ENCODE measurements around the gene SPON1. TPM values are rescaled to one million over a fixed set of nuclear protein-coding genes. Genes with fewer than 3 reads are reported as not detected.

Gene SPON1
- 4.1 to 6.4 TPM (median 4.1 TPM) in 3 replicates for total RNA-seq (2021)
- Bru-seq, nascent RNA: percentile 25 among the genes with signal in this experiment
- long read RNA-seq, experiment 1, full-length matches to known transcripts: 24 of 34 reads
- long read RNA-seq, experiment 1, partial matches to known transcripts: 8 of 34 reads
- long read RNA-seq, experiment 1, other reads (novel, unspliced or antisense): 2 of 34 reads
- long read RNA-seq, experiment 2, full-length matches to known transcripts: 2 of 8 reads
- long read RNA-seq, experiment 2, partial matches to known transcripts: 2 of 8 reads
- long read RNA-seq, experiment 2, other reads (novel, unspliced or antisense): 4 of 8 reads
- long read RNA-seq, experiment 3: 0 reads

DNA sequence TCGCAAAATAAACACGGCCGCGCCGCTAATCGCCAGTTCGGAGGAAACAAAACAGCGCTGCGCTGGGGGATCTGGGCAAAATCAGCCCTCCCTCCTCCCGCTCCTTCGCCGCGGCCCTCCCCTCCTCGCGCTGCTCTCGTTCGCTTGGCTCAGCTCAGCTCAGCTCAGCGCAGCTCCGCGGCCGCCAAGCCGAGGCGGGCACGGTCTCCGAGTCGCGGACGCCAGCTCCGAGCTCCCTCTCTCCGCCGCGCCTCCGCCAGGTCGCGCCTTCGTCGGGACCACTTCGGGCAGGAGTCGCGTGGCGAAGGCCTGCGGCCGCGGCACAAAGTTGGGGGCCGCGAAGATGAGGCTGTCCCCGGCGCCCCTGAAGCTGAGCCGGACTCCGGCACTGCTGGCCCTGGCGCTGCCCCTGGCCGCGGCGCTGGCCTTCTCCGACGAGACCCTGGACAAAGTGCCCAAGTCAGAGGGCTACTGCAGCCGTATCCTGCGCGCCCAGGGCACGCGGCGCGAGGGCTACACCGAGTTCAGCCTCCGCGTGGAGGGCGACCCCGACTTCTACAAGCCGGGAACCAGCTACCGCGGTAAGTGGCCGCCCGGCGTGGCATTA lies at the start of gene SPON1:
Gene SPON1 (plus strand): TSS at position 162 of the 607 bp plus-strand sequence. CDS start 182 bp downstream, at position 344.
- ChIA-PET CTCF (interaction anchor here (0.6 to 3.2 kb wide), 11 partner anchors 9 to 492 kb away, joined by 3 to 15 read pairs (median 4); no protein-coding TSS in a partner anchor), POLR2A (interaction anchor here (0.6 kb wide), 1 partner anchor 235 kb away, joined by 4 read pairs; no protein-coding TSS in a partner anchor)
- ATAC-seq (peak; percentile 73), DNase-seq (ENCODE audit: low spot score) (peak; percentile 73)
- Mint-ChIP-seq H3K4me3 (peak within 1 kb of the TSS; percentile 83), H3K27me3 (ENCODE audit: low read depth) (peaks cover 85% of the 10 kb centered on the region), H3K9me3 (no peaks in the 10 kb centered on the region), H3K36me3 (no peaks in the 10 kb centered on the region), H3K27ac (no peak within 1 kb of the TSS), H3K4me1 (peaks cover 40% of the 10 kb centered on the region)
- TF ChIP-seq MYBL2 (CRISPR knock-in tag; IDR thresholded peaks at IDR 0.05): 0 out of 2 replicates have a peak, but pooled peaks have one; percentile 73
- peak; percentile 80 for TF ChIP-seq ARID4B (CRISPR knock-in tag; IDR thresholded peaks at IDR 0.05; ENCODE audit: borderline replicate concordance)
- TF ChIP-seq JUN (CRISPR knock-in tag; IDR thresholded peaks at IDR 0.05): peak; percentile 58; the same call in 1 of the 2 replicates
- TF ChIP-seq, protein P1, sequence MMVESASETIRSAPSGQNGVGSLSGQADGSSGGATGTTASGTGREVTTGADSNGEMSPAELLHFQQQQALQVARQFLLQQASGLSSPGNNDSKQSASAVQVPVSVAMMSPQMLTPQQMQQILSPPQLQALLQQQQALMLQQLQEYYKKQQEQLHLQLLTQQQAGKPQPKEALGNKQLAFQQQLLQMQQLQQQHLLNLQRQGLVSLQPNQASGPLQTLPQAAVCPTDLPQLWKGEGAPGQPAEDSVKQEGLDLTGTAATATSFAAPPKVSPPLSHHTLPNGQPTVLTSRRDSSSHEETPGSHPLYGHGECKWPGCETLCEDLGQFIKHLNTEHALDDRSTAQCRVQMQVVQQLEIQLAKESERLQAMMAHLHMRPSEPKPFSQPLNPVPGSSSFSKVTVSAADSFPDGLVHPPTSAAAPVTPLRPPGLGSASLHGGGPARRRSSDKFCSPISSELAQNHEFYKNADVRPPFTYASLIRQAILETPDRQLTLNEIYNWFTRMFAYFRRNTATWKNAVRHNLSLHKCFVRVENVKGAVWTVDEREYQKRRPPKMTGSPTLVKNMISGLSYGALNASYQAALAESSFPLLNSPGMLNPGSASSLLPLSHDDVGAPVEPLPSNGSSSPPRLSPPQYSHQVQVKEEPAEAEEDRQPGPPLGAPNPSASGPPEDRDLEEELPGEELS (CRISPR knock-in tag; IDR thresholded peaks at IDR 0.05): peak; percentile 40; the same call in 1 of the 2 replicates
- no peak for TF ChIP-seq E2F1 (CRISPR knock-in tag; IDR thresholded peaks at IDR 0.05)
- TF ChIP-seq USF1 (CRISPR knock-in tag; IDR thresholded peaks at IDR 0.05): no peak
- 0 out of 2 replicates have a peak, but pooled peaks have one; percentile 44 for TF ChIP-seq SMAD4 (CRISPR knock-in tag; IDR thresholded peaks at IDR 0.05)
- TF ChIP-seq HMGXB4 (CRISPR knock-in tag; IDR thresholded peaks at IDR 0.05): peak; percentile 49; the same call in 1 of the 2 replicates
- TF ChIP-seq OVOL2 (CRISPR knock-in tag; IDR thresholded peaks at IDR 0.05; ENCODE audit: borderline replicate concordance): no peak
- no peak for TF ChIP-seq EMX1 (CRISPR knock-in tag; IDR thresholded peaks at IDR 0.05)
- TF ChIP-seq MAX (CRISPR knock-in tag; IDR thresholded peaks at IDR 0.05): peak; percentile 86
- peak; percentile 83 for TF ChIP-seq FOXP1 (CRISPR knock-in tag; IDR thresholded peaks at IDR 0.05; ENCODE audit: borderline replicate concordance)
- TF ChIP-seq FOXK1 (CRISPR knock-in tag; IDR thresholded peaks at IDR 0.05): 0 out of 2 replicates have a peak, but pooled peaks have one; percentile 40
